ENCODE data around the gene KCNQ2.

Gene KCNQ2

DNA sequence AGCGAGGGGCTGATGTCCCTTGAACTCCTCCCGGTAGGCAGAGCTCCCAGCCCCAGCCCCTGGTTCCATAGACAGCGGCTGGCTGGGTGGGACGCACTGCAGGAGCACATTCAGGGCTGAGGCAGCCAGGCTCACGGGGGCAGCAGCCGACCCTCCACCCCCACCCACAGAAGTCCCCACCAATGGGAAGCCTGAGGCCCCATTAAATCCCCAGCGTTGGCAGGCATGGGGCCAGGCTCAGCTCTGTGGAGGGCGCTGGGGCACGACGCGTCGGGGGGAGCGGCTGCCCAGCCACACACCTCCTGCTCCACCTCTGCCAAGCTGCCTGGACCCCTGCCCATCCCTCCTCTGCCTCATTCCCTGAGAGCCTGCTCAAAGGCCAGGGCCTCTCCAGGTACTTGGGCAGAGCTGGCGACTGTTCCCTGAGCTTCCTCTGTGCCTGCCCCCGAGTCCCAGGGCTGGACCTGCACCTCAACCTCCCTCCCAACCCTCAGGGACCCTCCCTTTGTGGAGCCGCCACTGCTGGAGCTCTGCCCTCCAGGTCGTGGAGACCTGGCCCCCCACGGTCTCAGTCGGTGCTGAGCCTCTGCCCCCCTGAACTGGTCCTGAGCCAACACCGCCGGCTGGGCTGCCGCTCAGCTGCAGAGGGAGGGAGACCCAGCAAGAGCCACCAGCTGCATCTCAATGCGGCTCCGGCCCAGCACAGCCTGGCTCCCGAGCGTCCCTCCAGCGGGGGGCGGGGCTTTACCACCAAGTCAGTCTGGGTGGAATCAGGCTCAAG is 120.5 kb downstream of the KCNQ2 start:
- peak; percentile 41 for DNase-seq

- no peak for DNase-seq
These were observed 121.1 kb downstream of the KCNQ2 start for GRCh38 chr20:63351326-63351700.

GRCh38 chr20:63350597-63351325 is 121.7 kb downstream of the KCNQ2 start:
- DNase-seq, result no peak

All from NCI-H446 treated with DMSO at 0.1 percent for 48 hours (cell line).